K562 (cell line): ENCODE measurements around the gene IRF3. TPM values are rescaled to one million over a fixed set of nuclear protein-coding genes. Genes with fewer than 3 reads are reported as not detected.

Experiments
- ATAC-seq: fragments of 200-7000 bp; cut with Tn5 transposase; 3 replicates; pipeline ENCODE4 v1.9.1; 2020; ENCODE audit warnings: moderate library complexity
- BruUV-seq: library from RNA; stranded (reverse); fragments of 400-500 nt; replicated peaks from 2 replicates; lab custom pipeline; 2021; lab: Mats Ljungman, UMichigan
- CTCF ChIA-PET: fragments of 300-600 bp; formaldehyde crosslinking; extraction: SDS; loops from one replicate; lab custom pipeline; 2021; ENCODE audit warnings: low intra/inter-chr PET ratio; lab: Yijun Ruan, JAX
- POLR2A ChIA-PET: fragments of 300-600, 350-650 bp; sonication (Branson Sonifier 250); formaldehyde crosslinking; extraction: SDS; loops from one replicate; lab custom pipeline; 2021; ENCODE audit warnings: antibody characterized with exemption, inconsistent platforms; lab: Yijun Ruan, JAX
- DNase-seq, 4 experiments: peaks; one replicate each; pipeline versions ENCODE4 v3.0.0 to v3.0.0-alpha.2; 2011 to 2018; ENCODE audit warnings: low spot score in 3 of 4, mixed read lengths in 3 of 4; ENCODE audit errors: extremely low read depth in 1 of 4
- FAIRE-seq: peaks from 2 replicates; lab custom pipeline; 2011; peaks lifted over from hg19 to GRCh38; lab: Jason Lieb, UNC
- H2AFZ ChIP-seq: 2 replicates; pipeline ENCODE4 v1.6.0; 2011; ENCODE audit warnings: low read depth, low read length, control low read depth, inconsistent platforms
- H3K27ac ChIP-seq: fragments of 200-600 bp; 3 replicates; pipeline ENCODE4 v1.8.0; 2011; ENCODE audit warnings: low read depth, mild to moderate bottlenecking, control low read depth, inconsistent platforms, low read length, moderate library complexity, mixed read lengths; ENCODE audit errors: extremely low read depth
- H3K27me3 ChIP-seq, 2 experiments: fragments of 300-600 bp in 1 of 2; 2 replicates in 1 of 2; 3 replicates in 1 of 2; pipeline versions ENCODE4 v1.6.0 to v1.8.0; 2011; ENCODE audit warnings: inconsistent platforms in 2 of 2, low read length in 2 of 2, mild to moderate bottlenecking in 1 of 2, mixed read lengths in 1 of 2, moderate library complexity in 1 of 2; ENCODE audit not compliant: control insufficient read depth in 2 of 2, insufficient read depth in 2 of 2
- H3K36me3 ChIP-seq: fragments of 300-600 bp; 3 replicates; pipeline ENCODE4 v1.8.0; 2011; ENCODE audit warnings: mild to moderate bottlenecking, low read length, inconsistent platforms; ENCODE audit not compliant: control insufficient read depth, insufficient read depth
- H3K4me1 ChIP-seq, 2 experiments: fragments of 200-600 bp in 1 of 2; replicated peaks in 1 of 2; 2 replicates in 1 of 2; 3 replicates in 1 of 2; pipeline versions ENCODE4 v1.5.1 to v1.8.0; 2011; ENCODE audit warnings: inconsistent platforms in 2 of 2, low read length in 2 of 2, mild to moderate bottlenecking in 1 of 2, mixed read lengths in 1 of 2, moderate library complexity in 1 of 2; ENCODE audit not compliant: control insufficient read depth in 2 of 2, insufficient read depth in 2 of 2
- H3K4me2 ChIP-seq: 2 replicates; pipeline ENCODE4 v1.6.1; 2011; ENCODE audit warnings: low read length, control low read depth, inconsistent platforms, mixed read lengths; ENCODE audit not compliant: insufficient read depth
- H3K4me3 ChIP-seq: fragments of 200-600 bp; sonication (generic), shearing (Covaris generic); 2 replicates; pipeline ENCODE4 v1.5.1; 2016; ENCODE audit warnings: control low read depth, inconsistent platforms
- H3K79me2 ChIP-seq: fragments of 200-600 bp; 3 replicates; pipeline ENCODE4 v1.8.0; 2011; ENCODE audit warnings: low read length, inconsistent platforms; ENCODE audit not compliant: control insufficient read depth, insufficient read depth
- H3K9ac ChIP-seq, 2 experiments: 2 replicates each; pipeline versions ENCODE4 v1.6.0 to v1.6.1; 2011; ENCODE audit warnings: low read depth in 2 of 2, low read length in 2 of 2, control low read depth in 1 of 2, inconsistent platforms in 1 of 2, mild to moderate bottlenecking in 1 of 2, mixed read lengths in 1 of 2; ENCODE audit not compliant: insufficient read depth in 1 of 2
- H3K9me1 ChIP-seq: one replicate; pipeline ENCODE4 v1.6.0; 2011; ENCODE audit warnings: inconsistent platforms, mild to moderate bottlenecking, low read length, moderate library complexity; ENCODE audit not compliant: control insufficient read depth, insufficient read depth
- H3K9me3 ChIP-seq: replicated peaks from 2 replicates; pipeline ENCODE4 v1.5.1; 2011; ENCODE audit warnings: low read depth, low read length, inconsistent platforms; ENCODE audit not compliant: control insufficient read depth, insufficient read depth
- H4K20me1 ChIP-seq: replicated peaks from 2 replicates; pipeline ENCODE4 v1.6.1; 2011; ENCODE audit warnings: low read length, inconsistent platforms, mixed read lengths; ENCODE audit not compliant: control insufficient read depth, insufficient read depth
- CHD1 ChIP-seq: fragments of 200-600 bp; sonication (generic); IDR thresholded peaks from one replicate; pipeline ENCODE4 v1.6.1; 2012; ENCODE audit warnings: mild to moderate bottlenecking, moderate library complexity, low read length, inconsistent platforms
- FOXO4 ChIP-seq: fragments of 450-650 bp; formaldehyde crosslinking; IDR thresholded peaks from 2 replicates; pipeline ENCODE4 v1.4.0; 2020; ENCODE audit warnings: mild to moderate bottlenecking, moderate library complexity
- GABPA ChIP-seq: fragments of 200-800 bp; sonication (Bioruptor generic); conservative IDR thresholded peaks from 2 replicates; pipeline ENCODE4 v1.6.1; 2016; ENCODE audit warnings: low read depth, missing genetic modification characterization, missing compliant biosample characterization
- HNRNPUL1 ChIP-seq: fragments of 200-400 bp; formaldehyde crosslinking; IDR thresholded peaks from 2 replicates; pipeline ENCODE4 v1.6.1; 2017; ENCODE audit warnings: low read length
- NFIX ChIP-seq: fragments of 250-450 bp; sonication (Bioruptor Pico); IDR thresholded peaks from 2 replicates; pipeline ENCODE4 v1.4.0; 2020; ENCODE audit warnings: low read depth, mild to moderate bottlenecking, moderate library complexity
- RAD21 ChIP-seq, 2 experiments: fragments of 250-450 bp in 1 of 2; fragments of 450-650 bp in 1 of 2; sonication (Bioruptor Pico) in 1 of 2; formaldehyde crosslinking in 1 of 2; IDR thresholded peaks in 1 of 2; conservative IDR thresholded peaks in 1 of 2; 2 replicates each; pipeline versions ENCODE4 v1.4.0 to v1.8.0; 2020 to 2022; ENCODE audit warnings: mild to moderate bottlenecking in 2 of 2, moderate library complexity in 1 of 2
- RBBP5 ChIP-seq: fragments of 200-600 bp; sonication (generic); IDR thresholded peaks from 2 replicates; pipeline ENCODE4 v1.6.1; 2012; ENCODE audit warnings: borderline replicate concordance, mild to moderate bottlenecking, low read length, control low read depth, inconsistent platforms; ENCODE audit not compliant: insufficient read depth, poor library complexity, severe bottlenecking
- RBFOX2 ChIP-seq: fragments of 200-400 bp; formaldehyde crosslinking; IDR thresholded peaks from 2 replicates; pipeline ENCODE4 v1.6.1; 2017; ENCODE audit warnings: low read depth, mild to moderate bottlenecking, low read length, moderate library complexity
- RBM34 ChIP-seq: fragments of 200-400 bp; formaldehyde crosslinking; IDR thresholded peaks from 2 replicates; pipeline ENCODE4 v1.6.1; 2018; ENCODE audit warnings: low read length, borderline replicate concordance; ENCODE audit not compliant: insufficient read depth
- SUPT5H ChIP-seq: fragments of 450-650 bp; IDR thresholded peaks from 2 replicates; pipeline ENCODE4 v1.6.1; 2016
- TEAD4 ChIP-seq, 2 experiments: sonication (generic) in 1 of 2; formaldehyde crosslinking in 1 of 2; IDR thresholded peaks; 2 replicates each; pipeline versions ENCODE4 v1.6.1 to v1.8.0; 2012 to 2022; ENCODE audit warnings: borderline replicate concordance in 1 of 2, inconsistent platforms in 1 of 2, low read length in 1 of 2, mild to moderate bottlenecking in 1 of 2, missing genetic modification reagents in 1 of 2
- TGIF2 ChIP-seq: sonication (generic); formaldehyde crosslinking; IDR thresholded peaks from 2 replicates; pipeline ENCODE4 v1.8.1; 2022; ENCODE audit warnings: mild to moderate bottlenecking, missing genetic modification reagents, moderate library complexity
- TRIM24 ChIP-seq, 2 experiments: fragments of 450-650 bp; IDR thresholded peaks; 2 replicates each; pipeline ENCODE4 v1.6.1; 2016
- TSC22D4 ChIP-seq: fragments of 450-650 bp; IDR thresholded peaks from 2 replicates; pipeline ENCODE4 v1.6.1; 2016; ENCODE audit warnings: missing genetic modification characterization, missing biosample characterization, control low read depth
- ZBTB12 ChIP-seq: fragments of 250-450 bp; sonication (Bioruptor Pico); IDR thresholded peaks from 2 replicates; pipeline ENCODE4 v1.4.0; 2020
- ZKSCAN8 ChIP-seq: fragments of 200-800 bp; sonication (Bioruptor generic); IDR thresholded peaks from 2 replicates; pipeline ENCODE4 v1.6.1; 2016; ENCODE audit warnings: missing genetic modification characterization, missing compliant biosample characterization
- ZNF324 ChIP-seq: fragments of 250-450 bp; sonication (Bioruptor Pico); IDR thresholded peaks from 2 replicates; pipeline ENCODE4 v1.4.0; 2020; ENCODE audit warnings: mild to moderate bottlenecking
- WGBS: fragments of 100-300 bp; shearing (Covaris generic); methylation state at CpG from one replicate; pipeline ENCODE4 v1.1.6; 2016; ENCODE audit warnings: low coverage, mixed read lengths; ENCODE audit not compliant: insufficient coverage; ENCODE audit errors: missing lambda C conversion rate; 5-methylcytosine and 5-hydroxymethylcytosine counted together
- in situ Hi-C: fragments of 300-500 bp; cut with MboI; formaldehyde crosslinking; loops from 4 replicates; pipeline ENCODE4 v1.15.0; 2018; ENCODE audit warnings: inconsistent platforms, mixed read lengths
- intact Hi-C: fragments of 100-400 bp; cut with micrococcal nuclease; formaldehyde crosslinking; loops from 2 replicates; pipeline ENCODE4 v1.14.2; 2022
- polyA plus RNA-seq, 8 experiments: library from polyadenylated mRNA; depleted of rRNA in 4 of 8; stranded (reverse) in 5 of 8; unstranded in 3 of 8; fragments of >200 nt; fragmentation: Nextera tagmentation in 2 of 8; fragmentation: Illumina TruSeq in 1 of 8; extraction: Ambion mirVana in 2 of 8; extraction: Trizol in 1 of 8; gene quantifications; 2 replicates each; pipeline versions ENCODE4 v1.2.1 to v1.2.3, GENCODE V29; 2011 to 2014; ENCODE audit warnings: inconsistent platforms in 1 of 8, missing spikeins in 1 of 8
- total RNA-seq, 7 experiments: library from RNA; depleted of rRNA in 6 of 7; stranded (reverse); fragments of >200 nt in 6 of 7; fragmentation: Illumina TruSeq in 2 of 7; extraction: Trizol in 2 of 7; gene quantifications; 2 replicates each; pipeline versions ENCODE4 v1.2.1 to v1.2.3, GENCODE V29; 2011 to 2021; ENCODE audit warnings: low replicate concordance in 1 of 7

IRF3 gene
- total and polyA plus RNA-seq, 9 of the 15 experiments (the other 6 are each of a cell fraction or from before 2014, with no cell fraction given), result 7.5 to 145 (median 65.4) TPM

- H3K79me2 ChIP-seq, result peaks cover 28% of the 10 kb centered on the region
- no peaks in the 10 kb centered on the region for H3K27me3 ChIP-seq
- peak in 2 of 4 experiments; percentile 37 to 50 for DNase-seq
- H2AFZ ChIP-seq, result no peak overlapping the region
- CTCF ChIA-PET, result interaction anchor here (0.5 to 1.6 kb wide), 4 partner anchors 17 to 299 kb away, joined by 3 to 4 read pairs (median 3); no protein-coding TSS in a partner anchor
- no TSS peak for BruUV-seq
- H3K9me3 ChIP-seq, result no peaks in the 10 kb centered on the region
- H3K9ac ChIP-seq, result no peak overlapping the region
- POLR2A ChIA-PET, result interaction anchor here (0.5 to 1.4 kb wide), 4 partner anchors 12 to 826 kb away, joined by 3 read pairs; no protein-coding TSS in a partner anchor
- ATAC-seq, result peak; percentile 68
- H3K27ac ChIP-seq, result no peak overlapping the region
- FAIRE-seq, result no peak
- in situ Hi-C loops, result no loop called here
- H3K36me3 ChIP-seq, result peaks cover 97% of the 10 kb centered on the region
- no peak overlapping the region for H3K4me3 ChIP-seq
- H3K4me2 ChIP-seq, result no peak overlapping the region
- peaks cover 15 to 70% of the 10 kb centered on the region in 2 experiments for H3K4me1 ChIP-seq
- WGBS, result 82% methylated on average over 27 of the region's 35 CpGs
- peaks cover 3% of the 10 kb centered on the region for H3K9me1 ChIP-seq
- peaks cover 7% of the 10 kb centered on the region; the same call in 1 of the 2 replicates for H4K20me1 ChIP-seq
- intact Hi-C loops, result loop anchor here (2.0 kb wide), 1 partner anchor 76 kb away; no protein-coding TSS in a partner anchor
- no peak for TF ChIP-seq TEAD4 (IDR thresholded peaks at IDR 0.05; ENCODE audit: low read length)
- TF ChIP-seq TEAD4 (CRISPR knock-in tag; IDR thresholded peaks at IDR 0.05; ENCODE audit: borderline replicate concordance), result no peak
- TF ChIP-seq RBFOX2, result peak; percentile 60
- TF ChIP-seq CHD1, result no peak
- TF ChIP-seq RAD21 (CRISPR knock-in tag; conservative IDR thresholded peaks at IDR 0.05 in 1 of 2, IDR thresholded peaks at IDR 0.05 in 1 of 2), result peak in 1 of 2 experiments; percentile 35; a peak in 2 of 4 replicates
- TF ChIP-seq ZBTB12 (CRISPR knock-in tag), result no peak
- no peak for TF ChIP-seq RBM34
- TF ChIP-seq TRIM24 (IDR thresholded peaks at IDR 0.05), result no peak
- no peak for TF ChIP-seq FOXO4 (CRISPR knock-in tag)
- TF ChIP-seq TGIF2 (CRISPR knock-in tag), result no peak
- no peak for TF ChIP-seq HNRNPUL1
- no peak for TF ChIP-seq GABPA
- no peak for TF ChIP-seq ZNF324
- TF ChIP-seq ZKSCAN8 (CRISPR knock-in tag), result no peak
- no peak for TF ChIP-seq TSC22D4 (tag)
- TF ChIP-seq RBBP5, result no peak
- TF ChIP-seq NFIX (CRISPR knock-in tag), result no peak
- TF ChIP-seq SUPT5H, result peak; percentile 65; the same call in 1 of the 2 replicates
Observed at GRCh38 chr19:49684251-49684982, 18.8 kb upstream of the IRF3 start.
